Stimulated activated CD8-positive, alpha-beta memory T cell treated with anti-CD3 and anti-CD28 coated beads, Interleukin-7, amount 100 ng/mL, for 4 hours (primary cell): ENCODE data around the gene ARHGAP20.
"Not testable (repeated sequence)": the region's sequence is repeated elsewhere in the genome, so short reads cannot be mapped to it uniquely, and the experiment has no call there.

ENCODE experiments used
- DNase-seq, 2 donors: peaks; one replicate each; pipeline ENCODE4 v3.0.0-alpha.2; 2020; ENCODE audit warnings: low read depth in 2 of 2

ARHGAP20 gene

DNA sequence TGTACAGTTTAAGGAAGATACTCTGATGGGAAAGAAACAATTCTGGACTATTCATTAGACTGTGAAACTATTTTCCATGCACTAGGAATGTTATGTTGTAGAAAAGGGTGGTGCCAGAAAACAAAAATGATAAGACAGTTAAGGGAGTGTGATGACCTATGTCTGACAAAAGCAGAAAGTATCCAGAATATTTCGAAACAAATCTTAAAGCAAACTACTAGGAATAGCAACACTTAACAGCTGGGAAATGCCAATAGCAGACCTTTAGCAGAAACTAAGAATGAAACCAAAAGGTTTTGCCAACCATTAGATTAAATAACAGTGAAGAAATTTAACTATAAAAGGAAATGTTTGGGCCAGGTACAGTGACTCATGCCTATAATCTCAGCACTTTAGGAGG lies 3.3 kb upstream of the ARHGAP20 start:
- DNase-seq: no peak

GRCh38 chr11:110713449-110713776 lies 1.2 kb upstream of the ARHGAP20 start:
- DNase-seq: no peak

- no peak for DNase-seq
These were observed 617 bp upstream of the ARHGAP20 start for GRCh38 chr11:110712659-110713448.

DNA sequence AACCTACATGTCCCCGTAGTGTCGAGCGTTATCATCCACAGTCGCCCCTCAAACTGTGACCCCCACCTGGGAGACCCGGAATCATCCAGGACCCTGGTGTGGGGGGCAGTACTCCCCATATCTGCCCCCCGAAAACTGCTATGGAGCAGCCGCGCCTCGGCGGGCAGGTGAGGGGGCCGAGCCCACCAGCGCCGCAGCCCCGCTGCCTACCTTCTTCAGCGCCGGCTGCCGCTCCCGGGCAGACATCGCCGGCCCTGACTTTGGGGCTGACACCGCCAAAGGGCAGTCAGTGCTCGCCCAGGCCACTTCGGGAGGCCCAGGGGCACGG lies 825 bp downstream of the ARHGAP20 start:
- no peak for DNase-seq

DNA sequence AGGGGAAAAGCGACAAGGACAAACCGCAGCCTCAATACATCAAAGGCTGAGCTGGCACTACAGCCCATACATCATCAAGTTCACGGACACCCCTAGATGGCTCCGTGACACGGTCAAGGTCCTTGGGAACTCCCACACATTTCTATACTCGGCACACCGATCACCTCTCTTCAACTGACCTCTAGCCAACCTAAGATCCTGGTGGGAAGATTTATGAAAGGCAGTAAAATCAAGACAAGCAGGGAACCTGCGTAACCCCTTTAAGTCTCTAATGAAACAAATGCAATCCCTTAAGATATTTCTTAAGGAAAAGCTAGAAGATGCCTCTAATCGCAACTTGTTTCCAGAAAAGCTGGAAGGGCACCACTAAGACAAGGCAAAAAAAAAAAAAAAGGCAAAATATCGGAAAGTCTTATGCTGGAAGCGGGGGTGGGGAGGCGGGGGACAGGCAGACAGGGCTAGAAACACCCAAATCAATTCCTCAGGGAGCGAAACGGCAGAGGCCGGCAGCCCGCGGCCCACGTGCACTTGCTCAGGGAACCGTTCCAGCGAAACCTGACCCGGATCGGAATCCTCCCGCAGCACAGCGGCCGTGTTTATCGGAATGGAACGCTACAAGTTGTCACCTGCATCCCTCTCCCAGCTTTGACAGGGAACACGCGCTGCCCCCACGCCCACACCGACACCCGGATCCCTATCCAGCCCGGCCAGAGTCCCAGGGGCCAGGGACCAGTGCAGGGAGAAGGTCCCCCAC lies 1.4 kb downstream of the ARHGAP20 start:
- no peak for DNase-seq

- no peak for DNase-seq
These were observed 7.9 kb downstream of the ARHGAP20 start for GRCh38 chr11:110704210-110704864.

DNA sequence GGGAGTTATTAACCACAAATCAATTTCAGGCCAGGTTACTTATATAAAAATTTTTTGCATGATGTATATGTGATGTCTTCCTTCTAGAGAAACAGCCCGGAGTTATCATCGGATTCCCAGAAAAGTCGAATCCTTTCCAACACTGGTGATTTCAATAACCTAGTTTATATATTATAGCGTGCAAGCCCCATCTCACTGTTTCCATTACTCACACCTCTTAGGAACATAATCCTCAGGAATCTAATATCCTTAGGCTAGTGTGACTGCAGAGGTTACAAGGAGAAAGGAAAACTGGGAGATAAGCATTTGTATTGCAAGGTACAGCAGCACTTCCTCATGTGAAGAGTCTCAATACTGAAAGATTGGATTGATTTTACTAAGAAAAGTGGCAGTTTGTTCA lies 20.3 kb downstream of the ARHGAP20 start:
- no peak for DNase-seq

DNA sequence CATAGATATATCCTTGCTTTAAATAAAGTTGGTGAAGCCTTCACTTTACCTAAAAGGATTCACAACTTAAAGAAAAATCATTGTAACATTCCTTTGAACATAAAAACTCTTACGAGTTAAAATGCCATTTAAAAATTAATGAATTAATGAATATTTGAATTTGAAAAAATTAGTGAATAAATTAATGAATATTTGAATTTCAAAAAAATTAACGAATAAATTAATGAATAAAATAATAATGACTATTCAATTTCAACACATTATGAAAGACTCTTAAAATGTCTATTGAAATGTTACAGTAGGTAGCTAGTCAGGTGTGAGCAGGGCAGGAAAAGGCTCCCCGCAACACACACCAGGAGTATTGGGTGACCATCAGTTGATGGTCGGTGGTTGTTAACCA lies 22.9 kb downstream of the ARHGAP20 start:
- no peak for DNase-seq

GRCh38 chr11:110679323-110679975 lies 32.8 kb downstream of the ARHGAP20 start:
- no peak for DNase-seq

DNA sequence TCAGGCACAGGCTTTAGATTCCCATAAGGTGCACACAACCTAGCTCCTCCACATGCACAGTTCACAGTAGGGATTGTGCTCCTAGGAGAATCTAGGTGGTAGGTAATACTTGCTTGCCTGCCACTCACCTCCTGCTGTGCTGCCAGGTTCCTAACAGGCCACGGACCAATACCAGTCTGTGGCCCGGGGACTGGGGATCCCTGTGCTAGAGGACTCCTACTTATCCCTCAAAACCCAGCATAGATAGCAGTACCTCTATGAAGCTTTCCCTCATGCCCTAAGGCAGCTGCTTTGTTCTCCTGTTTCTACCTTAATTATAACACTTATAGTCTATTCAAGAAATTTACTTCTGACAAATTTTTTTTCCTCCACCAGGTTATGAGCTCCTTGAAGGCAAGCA lies 36.7 kb downstream of the ARHGAP20 start:
- no peak for DNase-seq

- DNase-seq: no peak
These were observed 46.4 kb downstream of the ARHGAP20 start for GRCh38 chr11:110665689-110666465.

GRCh38 chr11:110655967-110656366 lies 56.3 kb downstream of the ARHGAP20 start:
- DNase-seq: no peak

GRCh38 chr11:110654456-110654855 lies 57.8 kb downstream of the ARHGAP20 start:
- no peak for DNase-seq

DNA sequence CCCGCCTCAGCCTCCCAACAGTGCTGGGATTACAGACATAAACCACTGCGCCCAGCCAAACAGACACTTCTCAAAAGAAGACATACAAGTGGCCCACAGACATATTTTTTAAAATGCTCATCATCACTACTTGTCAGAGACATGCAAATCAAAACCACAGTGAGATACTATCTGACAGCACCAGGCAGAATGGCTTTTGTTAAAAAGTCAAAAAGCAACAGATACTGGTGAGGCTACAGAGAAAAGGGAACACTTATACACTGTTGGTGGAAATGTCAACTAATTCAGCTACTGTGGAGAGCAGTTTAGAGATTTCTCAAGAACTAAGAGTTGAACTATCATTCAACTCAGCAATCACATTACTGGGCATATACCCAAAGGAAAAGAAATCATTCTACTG lies 67.0 kb downstream of the ARHGAP20 start:
- DNase-seq: no peak

- DNase-seq: no peak
These were observed 77.9 kb downstream of the ARHGAP20 start for GRCh38 chr11:110634370-110634769.

GRCh38 chr11:110631551-110631950 lies 80.7 kb downstream of the ARHGAP20 start:
- no peak for DNase-seq

DNA sequence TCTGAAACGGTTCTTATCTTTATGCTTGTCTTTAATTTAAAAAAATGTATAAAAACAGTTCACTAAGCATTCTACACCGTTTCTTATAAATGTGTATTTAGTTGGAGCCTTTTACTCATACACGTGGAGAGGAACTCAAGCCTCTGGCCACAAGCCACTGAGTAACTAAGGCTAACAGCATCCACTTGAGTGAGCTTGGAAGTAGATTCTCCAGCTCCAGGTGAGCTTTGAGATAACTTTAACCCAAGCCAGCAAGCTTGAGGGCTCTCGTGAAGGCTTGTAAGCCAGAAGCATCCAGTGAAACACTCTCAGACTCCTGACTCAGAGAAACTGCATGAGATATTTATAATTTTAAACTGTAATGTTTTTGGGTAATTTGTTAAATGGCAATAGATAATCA lies 82.6 kb downstream of the ARHGAP20 start:
- no peak for DNase-seq

- DNase-seq: no peak
These were observed 90.4 kb downstream of the ARHGAP20 start for GRCh38 chr11:110621826-110622225.

DNA sequence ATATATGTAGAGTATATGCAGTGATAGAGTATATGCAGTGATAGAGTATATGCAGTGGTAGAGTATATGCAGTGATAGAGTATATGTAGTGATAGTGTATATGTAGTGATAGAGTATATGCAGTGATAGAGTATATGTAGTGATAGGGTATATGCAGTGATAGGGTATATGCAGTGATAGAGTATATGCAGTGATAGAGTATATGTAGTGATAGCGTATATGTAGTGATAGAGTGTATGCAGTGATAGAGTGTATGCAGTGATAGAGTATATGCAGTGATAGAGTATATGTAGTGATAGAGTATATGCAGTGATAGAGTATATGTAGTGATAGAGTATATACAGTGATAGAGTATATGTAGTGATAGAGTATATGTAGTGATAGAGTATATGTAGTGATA lies 92.9 kb downstream of the ARHGAP20 start:
- not testable (repeated sequence) for DNase-seq

GRCh38 chr11:110614031-110614430 lies 98.2 kb downstream of the ARHGAP20 start:
- no peak for DNase-seq

DNA sequence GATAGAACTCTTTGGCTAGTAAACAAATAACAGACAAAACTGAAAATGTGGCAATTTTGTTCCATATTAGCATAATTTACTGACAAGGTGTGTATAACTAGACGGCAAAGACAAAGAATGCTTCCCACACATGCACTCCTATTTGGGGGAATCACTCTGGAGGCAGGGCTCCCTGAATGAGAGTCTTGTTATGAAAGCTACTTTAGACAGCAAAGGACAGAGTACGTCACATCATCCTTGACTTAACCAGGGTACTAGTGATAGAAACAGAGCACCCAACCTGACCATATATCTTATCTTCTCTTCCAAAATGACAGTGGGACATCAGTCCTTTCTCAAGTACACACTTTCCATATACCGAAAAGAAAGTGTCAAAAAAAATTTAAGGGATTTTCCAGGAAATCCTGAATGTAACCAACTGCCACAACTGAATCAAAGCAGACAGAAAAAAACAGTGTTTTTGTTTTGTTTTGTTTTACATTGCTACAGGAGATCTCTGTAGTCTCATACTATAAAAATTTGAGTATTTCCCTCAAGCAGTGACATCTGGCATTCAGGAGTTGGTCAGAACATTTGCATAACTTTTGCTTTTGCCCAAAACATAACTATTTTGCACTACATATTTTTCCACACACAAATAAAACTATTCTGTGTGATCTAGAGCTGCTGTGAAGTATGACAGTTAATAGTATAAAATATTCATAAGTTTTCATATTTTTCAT lies 98.9 kb downstream of the ARHGAP20 start:
- no peak for DNase-seq
